ENCODE results near the gene PPIL3. TPM values are rescaled to one million over a fixed set of nuclear protein-coding genes. Genes with fewer than 3 reads are reported as not detected.

Gene PPIL3
- total RNA-seq = 10 to 100 TPM; 97.9 to 99.4 TPM

DNA sequence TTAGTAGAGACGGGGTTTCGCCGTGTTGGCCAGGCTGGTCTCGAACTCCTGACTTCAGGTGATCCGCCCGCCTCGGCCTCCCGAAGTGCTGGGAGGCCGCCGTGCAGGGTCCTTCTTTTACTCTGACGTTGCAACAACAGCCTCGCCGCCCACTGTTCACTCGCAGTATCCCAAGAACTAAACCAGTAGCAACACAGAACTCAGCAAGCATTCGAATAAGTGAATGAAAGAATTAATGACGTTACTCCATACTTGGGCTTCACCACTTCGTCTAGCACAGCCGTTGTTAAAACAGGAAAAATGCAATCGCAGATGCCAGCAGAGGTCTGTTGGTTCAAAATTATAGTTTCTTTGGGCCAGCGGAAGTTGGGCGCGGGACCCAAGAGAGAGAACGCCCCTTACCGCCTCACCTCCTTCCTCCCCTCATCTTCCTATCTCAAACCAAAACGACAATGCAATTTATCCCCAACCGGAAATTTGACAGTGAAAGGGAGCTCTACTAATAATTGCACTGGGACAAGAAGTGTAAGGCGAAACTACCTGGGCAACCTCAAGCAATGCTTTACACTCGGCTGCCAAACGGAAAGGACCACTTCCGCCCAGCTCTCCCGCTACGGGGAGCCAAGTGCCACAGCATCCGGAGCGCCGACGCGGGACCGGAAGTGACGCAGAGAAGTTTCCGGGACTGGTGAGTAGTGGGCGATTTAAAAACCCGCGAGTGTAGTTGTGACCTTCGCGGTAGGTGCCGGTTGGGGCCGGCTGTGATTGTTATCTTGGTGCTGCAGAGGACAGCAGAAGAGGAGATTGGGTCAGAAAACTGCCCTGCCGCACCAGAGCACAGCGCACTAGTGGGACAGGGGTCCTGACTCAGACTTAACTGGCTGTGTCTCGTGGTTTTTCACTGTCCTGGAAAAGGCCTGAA, at the start of gene PPIL3, which contains the start of gene NIF3L1:
Gene PPIL3 (minus strand): TSS at position 374 of the 922 bp plus-strand sequence. CDS start 1,462 bp downstream, outside the sequence.
Gene NIF3L1 (plus strand): TSS at position 668 of the 922 bp plus-strand sequence. CDS start 2,573 bp downstream, outside the sequence.
- ATAC-seq = peak; percentile 83
- CTCF ChIA-PET = interaction anchor here (0.8 to 2.5 kb wide), 10 partner anchors 12 to 344 kb away, joined by 3 to 13 read pairs (median 6); partner anchors contain the start of genes CASP10 and ORC2

DNA sequence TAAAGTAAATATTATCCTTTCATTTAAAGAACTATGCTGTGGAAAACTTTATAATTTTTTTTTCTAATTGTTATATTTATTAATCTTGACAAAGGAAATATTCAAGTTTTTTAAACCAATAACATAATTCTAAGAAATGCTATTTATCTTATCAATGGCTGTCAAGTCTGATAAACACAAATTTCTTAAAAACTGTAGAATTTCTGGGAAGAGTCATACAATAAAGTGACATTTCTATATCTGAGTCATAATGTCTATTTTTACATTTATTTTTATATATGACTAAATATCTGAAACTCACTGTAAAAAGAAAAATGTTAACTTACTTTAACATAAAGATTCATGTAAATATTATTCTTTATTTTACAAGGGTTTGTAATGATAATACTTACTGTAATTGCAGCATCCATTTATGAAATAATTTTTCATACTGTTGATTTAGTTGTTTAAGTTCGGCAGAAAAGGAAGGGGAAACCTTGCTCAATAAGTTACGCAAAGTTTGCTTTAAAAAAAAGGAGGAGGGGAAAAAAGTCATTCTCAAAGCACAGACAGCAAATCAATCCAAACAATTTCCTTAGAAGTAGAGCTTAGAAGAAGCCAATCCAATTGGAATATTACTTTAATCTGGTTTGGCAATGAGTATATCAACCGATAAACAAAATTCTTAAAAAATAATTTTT, 42.2 kb upstream of the PPIL3 start:
- no peak for DNase-seq
- intact Hi-C loops (cut with micrococcal nuclease) = no loop called here
- no peaks in the 10 kb centered on the region for H3K9me3 Mint-ChIP-seq

More for the DNA sequence above, at the start of gene PPIL3, which contains the start of gene NIF3L1:
- TF ChIP-seq, protein P1, sequence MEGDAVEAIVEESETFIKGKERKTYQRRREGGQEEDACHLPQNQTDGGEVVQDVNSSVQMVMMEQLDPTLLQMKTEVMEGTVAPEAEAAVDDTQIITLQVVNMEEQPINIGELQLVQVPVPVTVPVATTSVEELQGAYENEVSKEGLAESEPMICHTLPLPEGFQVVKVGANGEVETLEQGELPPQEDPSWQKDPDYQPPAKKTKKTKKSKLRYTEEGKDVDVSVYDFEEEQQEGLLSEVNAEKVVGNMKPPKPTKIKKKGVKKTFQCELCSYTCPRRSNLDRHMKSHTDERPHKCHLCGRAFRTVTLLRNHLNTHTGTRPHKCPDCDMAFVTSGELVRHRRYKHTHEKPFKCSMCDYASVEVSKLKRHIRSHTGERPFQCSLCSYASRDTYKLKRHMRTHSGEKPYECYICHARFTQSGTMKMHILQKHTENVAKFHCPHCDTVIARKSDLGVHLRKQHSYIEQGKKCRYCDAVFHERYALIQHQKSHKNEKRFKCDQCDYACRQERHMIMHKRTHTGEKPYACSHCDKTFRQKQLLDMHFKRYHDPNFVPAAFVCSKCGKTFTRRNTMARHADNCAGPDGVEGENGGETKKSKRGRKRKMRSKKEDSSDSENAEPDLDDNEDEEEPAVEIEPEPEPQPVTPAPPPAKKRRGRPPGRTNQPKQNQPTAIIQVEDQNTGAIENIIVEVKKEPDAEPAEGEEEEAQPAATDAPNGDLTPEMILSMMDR (IDR thresholded peaks at IDR 0.05) = no peak
- H3K4me1 Mint-ChIP-seq (ENCODE audit: low read depth) = peaks cover 46% of the 10 kb centered on the region
- peaks cover 49% of the 10 kb centered on the region for H3K36me3 Mint-ChIP-seq (ENCODE audit: low read depth)
- POLR2A ChIA-PET = interaction anchor here (0.7 to 2.1 kb wide), 26 partner anchors 9 to 371 kb away, joined by 3 to 54 read pairs (median 4); partner anchors contain the start of genes CASP8, CFLAR, CLK1 and HYCC2
- H3K27me3 Mint-ChIP-seq = no peaks in the 10 kb centered on the region
- intact Hi-C loops (cut with micrococcal nuclease) = loop anchor here (1.0 to 2.0 kb wide), 4 partner anchors 24 to 238 kb away; partner anchors contain the start of gene CLK1
- no peaks in the 10 kb centered on the region for H3K9me3 Mint-ChIP-seq
- H3K27ac Mint-ChIP-seq = peak within 1 kb of the TSS; percentile 99
- peak within 1 kb of the TSS; percentile 87 for H3K4me3 Mint-ChIP-seq
- peak; percentile 99 for DNase-seq

DNA sequence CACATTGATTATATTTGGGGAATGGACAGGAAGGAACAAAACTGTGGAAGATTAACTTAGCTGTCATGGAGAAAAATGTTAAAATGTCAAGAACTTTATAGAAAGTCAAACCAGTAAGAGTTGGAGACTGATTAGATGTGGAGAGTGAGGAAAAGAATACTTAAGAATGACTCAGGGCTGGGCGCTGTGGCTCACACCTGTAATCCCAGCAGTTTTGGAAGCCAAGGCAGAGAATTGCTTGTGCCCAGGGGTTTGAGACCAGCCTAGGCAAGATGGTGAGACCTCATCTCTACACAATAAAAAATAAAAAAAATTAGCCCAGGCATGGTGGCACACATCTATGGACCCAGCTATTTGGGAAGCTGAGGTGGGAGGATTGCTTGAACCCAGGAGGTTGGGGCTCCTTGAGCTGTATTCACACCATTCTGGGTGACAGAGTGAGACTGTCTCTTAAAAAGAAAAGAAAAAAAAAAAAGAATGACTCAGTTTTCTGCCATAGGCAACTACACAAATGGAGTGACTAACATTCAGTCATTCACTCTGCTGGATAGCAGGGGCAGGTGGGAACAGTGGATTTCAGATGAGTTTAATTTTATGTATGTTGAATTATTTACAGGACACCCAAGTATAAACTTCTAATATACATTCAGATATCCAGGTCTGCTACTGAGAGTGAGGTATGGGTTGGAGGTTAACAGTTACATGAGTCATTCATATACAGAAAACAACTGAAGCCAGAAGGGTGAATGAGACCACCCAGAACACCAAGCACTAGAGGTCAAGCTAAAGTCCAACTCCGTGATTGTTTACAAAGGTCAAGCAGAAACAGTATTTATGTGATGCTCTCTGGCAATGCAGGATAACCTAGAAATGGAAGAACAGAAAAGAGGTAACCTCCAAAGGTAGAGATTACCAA, 40.7 kb upstream of the PPIL3 start:
- intact Hi-C loops (cut with micrococcal nuclease) = no loop called here

More for the DNA sequence above, 42.2 kb upstream of the PPIL3 start:
- TF ChIP-seq, protein P1 (IDR thresholded peaks at IDR 0.05) = no peak
- no peak for ATAC-seq
- no peaks in the 10 kb centered on the region for H3K27me3 Mint-ChIP-seq
- H3K4me1 Mint-ChIP-seq (ENCODE audit: low read depth) = peaks cover 11% of the 10 kb centered on the region
- CTCF ChIA-PET = no interaction called here
- H3K4me3 Mint-ChIP-seq = no peak overlapping the region
- POLR2A ChIA-PET = no interaction called here
- peak overlapping the region; percentile 50 for H3K27ac Mint-ChIP-seq
- H3K36me3 Mint-ChIP-seq (ENCODE audit: low read depth) = peaks cover 26% of the 10 kb centered on the region

DNA sequence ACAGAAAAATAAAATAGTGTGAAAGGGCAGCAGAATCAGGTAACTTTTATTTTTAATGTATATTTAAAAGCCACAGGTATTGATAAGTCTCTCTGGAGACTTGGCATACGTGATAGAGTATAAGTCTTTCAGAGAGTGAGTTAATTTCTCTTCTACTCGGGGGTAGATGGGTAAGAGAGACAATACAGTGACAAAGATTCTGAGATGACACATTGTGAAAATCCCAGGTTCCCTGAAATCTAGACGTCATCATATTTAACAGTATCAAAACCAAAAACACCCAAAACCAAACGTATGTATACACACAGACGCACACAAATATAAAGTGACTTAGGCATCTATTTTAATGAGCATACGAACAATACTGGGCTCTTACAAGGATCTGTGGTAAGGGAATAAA, 33.6 kb upstream of the PPIL3 start:
- DNase-seq = no peak
- H3K27ac Mint-ChIP-seq = peak overlapping the region; percentile 69
- CTCF ChIA-PET = no interaction called here
- H3K4me3 Mint-ChIP-seq = no peak overlapping the region
- no peaks in the 10 kb centered on the region for H3K27me3 Mint-ChIP-seq
- H3K9me3 Mint-ChIP-seq = no peaks in the 10 kb centered on the region
- H3K36me3 Mint-ChIP-seq (ENCODE audit: low read depth) = peaks cover 16% of the 10 kb centered on the region
- intact Hi-C loops (cut with micrococcal nuclease) = no loop called here
- peak; percentile 88 for ATAC-seq
- POLR2A ChIA-PET = no interaction called here
- TF ChIP-seq, protein P1 (IDR thresholded peaks at IDR 0.05) = no peak
- peaks cover 6% of the 10 kb centered on the region for H3K4me1 Mint-ChIP-seq (ENCODE audit: low read depth)

More for the DNA sequence above, 40.7 kb upstream of the PPIL3 start:
- CTCF ChIA-PET = interaction anchor here (0.8 to 1.3 kb wide), 2 partner anchors 23 to 139 kb away, joined by 4 to 6 read pairs; no protein-coding TSS in a partner anchor
- ATAC-seq (peak; percentile 77), DNase-seq (no peak)
- POLR2A ChIA-PET = interaction anchor here (1.0 to 1.1 kb wide), 2 partner anchors 10 to 12 kb away, joined by 3 to 4 read pairs; no protein-coding TSS in a partner anchor
- peak overlapping the region; percentile 52 for H3K27ac Mint-ChIP-seq
- H3K4me1 Mint-ChIP-seq (ENCODE audit: low read depth) = peaks cover 11% of the 10 kb centered on the region
- peaks cover 22% of the 10 kb centered on the region for H3K36me3 Mint-ChIP-seq (ENCODE audit: low read depth)
- TF ChIP-seq, protein P1 (IDR thresholded peaks at IDR 0.05) = no peak
- no peak overlapping the region for H3K4me3 Mint-ChIP-seq
- no peaks in the 10 kb centered on the region for H3K9me3 Mint-ChIP-seq
- H3K27me3 Mint-ChIP-seq = no peaks in the 10 kb centered on the region

All from activated CD8-positive, alpha-beta T cell treated with anti-CD3 and anti-CD28 coated beads for 36 hours (primary cell).